ENCODE measurements around the gene SLC22A25.

DNA sequence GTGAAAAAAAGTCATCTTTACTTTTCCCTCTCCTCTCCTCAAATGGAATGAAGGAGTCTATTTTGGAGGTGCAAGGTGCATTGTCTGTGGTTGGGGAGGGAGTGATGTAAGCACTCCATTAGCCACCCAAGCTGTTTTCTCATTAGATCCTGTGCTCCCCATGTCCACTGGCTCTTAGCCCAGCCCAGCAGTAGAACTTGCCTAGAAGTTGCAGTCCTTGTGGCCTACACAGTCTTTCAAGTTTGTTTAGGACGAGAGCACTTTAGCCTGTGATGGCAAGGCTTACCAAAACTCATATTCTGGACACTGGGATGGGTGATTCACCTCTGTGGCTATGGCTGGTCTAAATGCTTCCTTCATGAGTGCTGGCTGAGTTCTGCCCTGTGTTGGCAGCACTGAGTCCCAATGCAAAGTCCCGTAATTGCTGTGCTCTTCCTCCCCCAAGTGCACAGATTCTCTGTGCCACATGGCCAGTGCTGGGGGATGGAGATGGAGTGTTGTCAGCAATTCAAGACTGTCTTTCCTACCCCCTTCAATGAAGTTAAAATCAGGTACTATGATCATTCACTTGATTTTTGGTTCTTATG lies 15.8 kb downstream of the SLC22A25 start:
- TF ChIP-seq, protein P1, sequence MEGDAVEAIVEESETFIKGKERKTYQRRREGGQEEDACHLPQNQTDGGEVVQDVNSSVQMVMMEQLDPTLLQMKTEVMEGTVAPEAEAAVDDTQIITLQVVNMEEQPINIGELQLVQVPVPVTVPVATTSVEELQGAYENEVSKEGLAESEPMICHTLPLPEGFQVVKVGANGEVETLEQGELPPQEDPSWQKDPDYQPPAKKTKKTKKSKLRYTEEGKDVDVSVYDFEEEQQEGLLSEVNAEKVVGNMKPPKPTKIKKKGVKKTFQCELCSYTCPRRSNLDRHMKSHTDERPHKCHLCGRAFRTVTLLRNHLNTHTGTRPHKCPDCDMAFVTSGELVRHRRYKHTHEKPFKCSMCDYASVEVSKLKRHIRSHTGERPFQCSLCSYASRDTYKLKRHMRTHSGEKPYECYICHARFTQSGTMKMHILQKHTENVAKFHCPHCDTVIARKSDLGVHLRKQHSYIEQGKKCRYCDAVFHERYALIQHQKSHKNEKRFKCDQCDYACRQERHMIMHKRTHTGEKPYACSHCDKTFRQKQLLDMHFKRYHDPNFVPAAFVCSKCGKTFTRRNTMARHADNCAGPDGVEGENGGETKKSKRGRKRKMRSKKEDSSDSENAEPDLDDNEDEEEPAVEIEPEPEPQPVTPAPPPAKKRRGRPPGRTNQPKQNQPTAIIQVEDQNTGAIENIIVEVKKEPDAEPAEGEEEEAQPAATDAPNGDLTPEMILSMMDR (IDR thresholded peaks at IDR 0.05; ENCODE audit: low read depth, low read length, poor library complexity, severe bottlenecking) = no peak
- no peak for TF ChIP-seq EZH2phosphoT487 (IDR thresholded peaks at IDR 0.05; ENCODE audit: borderline replicate concordance, low read length)

All from DOHH2 (cell line).